Glomerular visceral epithelial cell (primary cell): ENCODE data around the gene C4B.
"Not testable (repeated sequence)": the region's sequence is repeated elsewhere in the genome, so short reads cannot be mapped to it uniquely, and the experiment has no call there.

Experiments
- DNase-seq: peaks from one replicate; pipeline ENCODE4 v3.0.0-alpha.2; 2016; ENCODE audit errors: extremely low spot score

The C4B gene

GRCh38 chr6:32050562-32050961 lies 36.0 kb downstream of the C4B start:
- no peak for DNase-seq

GRCh38 chr6:32052626-32053025 lies 38.0 kb downstream of the C4B start:
- not testable (repeated sequence) for DNase-seq

- DNase-seq: not testable (repeated sequence)
These were observed 38.7 kb downstream of the C4B start for GRCh38 chr6:32053314-32053713.

- DNase-seq: not testable (repeated sequence)
These were observed 41.2 kb downstream of the C4B start for GRCh38 chr6:32055756-32056155.

- DNase-seq: no peak
These were observed 41.7 kb downstream of the C4B start for GRCh38 chr6:32056254-32056653.

- no peak for DNase-seq
These were observed 43.4 kb downstream of the C4B start for GRCh38 chr6:32057966-32058365.

GRCh38 chr6:32058511-32058963 lies 43.9 kb downstream of the C4B start:
- no peak for DNase-seq

GRCh38 chr6:32060966-32061655 lies 46.5 kb downstream of the C4B start:
- DNase-seq: no peak

GRCh38 chr6:32064706-32065105 lies 50.1 kb downstream of the C4B start:
- no peak for DNase-seq

GRCh38 chr6:32067521-32067920 lies 52.9 kb downstream of the C4B start:
- not testable (repeated sequence) for DNase-seq

GRCh38 chr6:32068315-32068714 lies 53.7 kb downstream of the C4B start:
- not testable (repeated sequence) for DNase-seq

- no peak for DNase-seq
These were observed 54.3 kb downstream of the C4B start for GRCh38 chr6:32068867-32069266.

GRCh38 chr6:32069460-32069859 lies 54.9 kb downstream of the C4B start:
- DNase-seq: no peak

GRCh38 chr6:32069878-32070515 lies 55.4 kb downstream of the C4B start:
- no peak for DNase-seq

- no peak for DNase-seq
These were observed 56.4 kb downstream of the C4B start for GRCh38 chr6:32070814-32071543.

GRCh38 chr6:32073101-32073500 lies 58.5 kb downstream of the C4B start:
- DNase-seq: no peak

GRCh38 chr6:32073613-32074012 lies 59.0 kb downstream of the C4B start:
- DNase-seq: no peak

- DNase-seq: peak; percentile 65
These were observed 60.5 kb downstream of the C4B start for GRCh38 chr6:32074996-32075532.

- DNase-seq: peak; percentile 19
These were observed 61.2 kb downstream of the C4B start for GRCh38 chr6:32075781-32076180.

- DNase-seq: peak; percentile 90
These were observed 61.8 kb downstream of the C4B start for GRCh38 chr6:32076321-32076809.

GRCh38 chr6:32079566-32080290 lies 65.1 kb downstream of the C4B start:
- no peak for DNase-seq
